Nucleus accumbens (tissue), 56 donors: ENCODE results near the gene SLC35E3.
"Not testable (repeated sequence)": the region's sequence is repeated elsewhere in the genome, so short reads cannot be mapped to it uniquely, and the experiment has no call there.

Source experiments
- DNase-seq, 56 donors: peaks; one replicate each; lab custom pipeline; 2025; lab: John Stamatoyannopoulos, UW

Gene SLC35E3

GRCh38 chr12:68793436-68793835, 47.5 kb downstream of the SLC35E3 start:
- DNase-seq: no peak

GRCh38 chr12:68793975-68794652, 48.1 kb downstream of the SLC35E3 start:
- no peak for DNase-seq

GRCh38 chr12:68794653-68795251, 48.8 kb downstream of the SLC35E3 start:
- DNase-seq: no peak

GRCh38 chr12:68796399-68796798, 50.4 kb downstream of the SLC35E3 start:
- no peak for DNase-seq

- DNase-seq: no peak
These were observed 52.9 kb downstream of the SLC35E3 start for GRCh38 chr12:68798882-68799234.

- no peak for DNase-seq
These were observed 54.3 kb downstream of the SLC35E3 start for GRCh38 chr12:68800294-68800693.

- not testable (repeated sequence) for DNase-seq
These were observed 55.1 kb downstream of the SLC35E3 start for GRCh38 chr12:68801124-68801523.

GRCh38 chr12:68802372-68802745, 56.4 kb downstream of the SLC35E3 start:
- not testable (repeated sequence) for DNase-seq

GRCh38 chr12:68802911-68803651, 57.1 kb downstream of the SLC35E3 start:
- not testable (repeated sequence) for DNase-seq

GRCh38 chr12:68803948-68804656, 58.1 kb downstream of the SLC35E3 start:
- no peak for DNase-seq

GRCh38 chr12:68804657-68805591, 58.9 kb downstream of the SLC35E3 start:
- DNase-seq: no peak

- DNase-seq: no peak
These were observed 59.7 kb downstream of the SLC35E3 start for GRCh38 chr12:68805592-68806120.

- no peak for DNase-seq
These were observed 60.7 kb downstream of the SLC35E3 start for GRCh38 chr12:68806488-68807237.

- peak in 4 of 56 donors; percentile 7 to 40 (median 24) for DNase-seq
These were observed 61.2 kb downstream of the SLC35E3 start for GRCh38 chr12:68807274-68807575.

GRCh38 chr12:68807576-68808387, 61.8 kb downstream of the SLC35E3 start, which contains the start of gene MDM2:
MDM2 (plus strand) TSS chr12:68808177; CDS start chr12:68808478, 301 bp downstream.
- peak; percentile 30 to 95 (median 84) for DNase-seq

- peak in 47 of 56 donors; percentile 11 to 72 (median 55) for DNase-seq
These were observed 62.6 kb downstream of the SLC35E3 start for GRCh38 chr12:68808388-68809189.
